Upper lobe of left lung (tissue), 6 donors: ENCODE data around the gene UBE2E2. TPM values are rescaled to one million over a fixed set of nuclear protein-coding genes. Genes with fewer than 3 reads are reported as not detected.

Experiments used
- ATAC-seq, 2 donors: fragments of 200-7000 bp; cut with Tn5 transposase; one replicate each; pipeline ENCODE4 v1.9.1; 2022; ENCODE audit warnings: mild to moderate bottlenecking in 2 of 2, moderate library complexity in 2 of 2; ENCODE audit not compliant: low FRiP score in 2 of 2
- DNase-seq, 2 donors: peaks; one replicate each; pipeline ENCODE4 v3.0.0-alpha.2; 2019 to 2020
- H3K27ac ChIP-seq, 4 donors: fragments of 200-600 bp; sonication (generic); one replicate each; pipeline ENCODE4 v1.5.1; 2016 to 2019
- H3K27me3 ChIP-seq, 4 donors: fragments of 200-600 bp; sonication (generic); one replicate each; pipeline ENCODE4 v1.5.1; 2017 to 2019
- H3K36me3 ChIP-seq, 4 donors: fragments of 200-600 bp; sonication (generic); one replicate each; pipeline ENCODE4 v1.5.1; 2016 to 2019
- H3K4me1 ChIP-seq, 4 donors: fragments of 200-600 bp; sonication (generic); one replicate each; pipeline ENCODE4 v1.5.1; 2018 to 2019
- H3K4me3 ChIP-seq, 4 donors: fragments of 200-600 bp; sonication (generic); one replicate each; pipeline ENCODE4 v1.5.1; 2017 to 2019; ENCODE audit warnings: mild to moderate bottlenecking in 2 of 4, moderate library complexity in 1 of 4
- H3K9me3 ChIP-seq, 4 donors: fragments of 200-600 bp; sonication (generic); one replicate each; pipeline ENCODE4 v1.5.1; 2018 to 2019
- EP300 ChIP-seq, 4 donors: sonication (generic); formaldehyde crosslinking; IDR thresholded peaks; one replicate each; pipeline ENCODE4 v1.5.1; 2017; ENCODE audit warnings: antibody characterized with exemption in 4 of 4, control low read depth in 2 of 4
- POLR2A ChIP-seq, 4 donors: fragments of 450-650 bp; IDR thresholded peaks; one replicate each; pipeline ENCODE4 v1.5.1; 2016 to 2017; ENCODE audit warnings: antibody characterized with exemption in 4 of 4, mild to moderate bottlenecking in 2 of 4
- POLR2AphosphoS5 ChIP-seq, 2 donors: sonication (generic); formaldehyde crosslinking; IDR thresholded peaks; one replicate each; pipeline ENCODE4 v1.5.1; 2017; ENCODE audit warnings: antibody characterized with exemption in 2 of 2
- WGBS, 2 donors: methylation state at CpG; one replicate each; pipeline ENCODE4 v1.1.5; 2017 to 2018; 5-methylcytosine and 5-hydroxymethylcytosine counted together
- total RNA-seq, 6 donors: library from RNA; depleted of rRNA in 4 of 6; stranded (reverse); fragments of >200 nt in 4 of 6; gene quantifications; one replicate each; pipeline versions ENCODE4 v1.1.0 to v1.2.1, GENCODE V29; 2016 to 2021
- TF ChIP-seq, protein P1 (sequence below), 6 experiments: fragments of 450-650 bp in 4 of 6; fragments of 200-600 bp in 2 of 6; sonication (generic) in 2 of 6; IDR thresholded peaks; one replicate each; pipeline ENCODE4 v1.5.1; 2016 to 2019; ENCODE audit warnings: antibody characterized with exemption in 6 of 6
- donor health status: DM: no; HTN: no; CAD: no; lungs with moderate emphysema.
- donor health status: DM: no; HTN: yes; CAD: no; lungs with severe emphysema.

The UBE2E2 gene
- total RNA-seq, 6 donors from 2014 or later = 18.3 to 61.5 (median 41.9) TPM

DNA sequence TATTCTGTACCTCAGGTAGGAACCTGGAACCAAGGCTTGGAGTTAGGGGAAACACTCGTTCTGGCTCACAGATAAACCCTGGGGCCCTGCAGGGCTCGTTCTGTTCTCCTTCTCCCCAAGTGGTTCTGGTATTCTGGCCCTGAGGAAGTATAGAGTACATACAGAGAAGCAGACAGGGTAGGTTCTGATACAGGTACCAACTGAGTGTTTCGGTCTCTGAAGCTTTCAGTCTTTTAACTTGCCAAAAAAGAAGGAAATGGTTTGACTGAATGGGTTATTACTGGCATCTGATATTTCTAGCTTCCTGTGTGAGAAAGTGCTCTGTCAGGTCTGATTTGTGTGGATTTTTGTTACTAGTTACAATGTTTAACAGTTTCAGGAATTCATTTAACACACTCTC is 67.3 kb downstream of the UBE2E2 start:
- no peak overlapping the region for H3K27ac ChIP-seq
- H3K4me1 ChIP-seq = no peaks in the 10 kb centered on the region
- no peaks in the 10 kb centered on the region for H3K27me3 ChIP-seq
- H3K9me3 ChIP-seq = peaks cover 0 to 3% (median 0%) of the 10 kb centered on the region in 4 donors
- H3K4me3 ChIP-seq = no peak overlapping the region
- DNase-seq (no peak), ATAC-seq (no peak)
- 50 to 77% methylated on average over 3 of the region's 3 CpGs for WGBS, 2 donors
- no peaks in the 10 kb centered on the region for H3K36me3 ChIP-seq
- no peak for TF ChIP-seq POLR2A (IDR thresholded peaks at IDR 0.05)
- TF ChIP-seq EP300 (IDR thresholded peaks at IDR 0.05) = no peak
- TF ChIP-seq POLR2AphosphoS5 (IDR thresholded peaks at IDR 0.05) = no peak
- TF ChIP-seq, protein P1, sequence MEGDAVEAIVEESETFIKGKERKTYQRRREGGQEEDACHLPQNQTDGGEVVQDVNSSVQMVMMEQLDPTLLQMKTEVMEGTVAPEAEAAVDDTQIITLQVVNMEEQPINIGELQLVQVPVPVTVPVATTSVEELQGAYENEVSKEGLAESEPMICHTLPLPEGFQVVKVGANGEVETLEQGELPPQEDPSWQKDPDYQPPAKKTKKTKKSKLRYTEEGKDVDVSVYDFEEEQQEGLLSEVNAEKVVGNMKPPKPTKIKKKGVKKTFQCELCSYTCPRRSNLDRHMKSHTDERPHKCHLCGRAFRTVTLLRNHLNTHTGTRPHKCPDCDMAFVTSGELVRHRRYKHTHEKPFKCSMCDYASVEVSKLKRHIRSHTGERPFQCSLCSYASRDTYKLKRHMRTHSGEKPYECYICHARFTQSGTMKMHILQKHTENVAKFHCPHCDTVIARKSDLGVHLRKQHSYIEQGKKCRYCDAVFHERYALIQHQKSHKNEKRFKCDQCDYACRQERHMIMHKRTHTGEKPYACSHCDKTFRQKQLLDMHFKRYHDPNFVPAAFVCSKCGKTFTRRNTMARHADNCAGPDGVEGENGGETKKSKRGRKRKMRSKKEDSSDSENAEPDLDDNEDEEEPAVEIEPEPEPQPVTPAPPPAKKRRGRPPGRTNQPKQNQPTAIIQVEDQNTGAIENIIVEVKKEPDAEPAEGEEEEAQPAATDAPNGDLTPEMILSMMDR (IDR thresholded peaks at IDR 0.05) = no peak

DNA sequence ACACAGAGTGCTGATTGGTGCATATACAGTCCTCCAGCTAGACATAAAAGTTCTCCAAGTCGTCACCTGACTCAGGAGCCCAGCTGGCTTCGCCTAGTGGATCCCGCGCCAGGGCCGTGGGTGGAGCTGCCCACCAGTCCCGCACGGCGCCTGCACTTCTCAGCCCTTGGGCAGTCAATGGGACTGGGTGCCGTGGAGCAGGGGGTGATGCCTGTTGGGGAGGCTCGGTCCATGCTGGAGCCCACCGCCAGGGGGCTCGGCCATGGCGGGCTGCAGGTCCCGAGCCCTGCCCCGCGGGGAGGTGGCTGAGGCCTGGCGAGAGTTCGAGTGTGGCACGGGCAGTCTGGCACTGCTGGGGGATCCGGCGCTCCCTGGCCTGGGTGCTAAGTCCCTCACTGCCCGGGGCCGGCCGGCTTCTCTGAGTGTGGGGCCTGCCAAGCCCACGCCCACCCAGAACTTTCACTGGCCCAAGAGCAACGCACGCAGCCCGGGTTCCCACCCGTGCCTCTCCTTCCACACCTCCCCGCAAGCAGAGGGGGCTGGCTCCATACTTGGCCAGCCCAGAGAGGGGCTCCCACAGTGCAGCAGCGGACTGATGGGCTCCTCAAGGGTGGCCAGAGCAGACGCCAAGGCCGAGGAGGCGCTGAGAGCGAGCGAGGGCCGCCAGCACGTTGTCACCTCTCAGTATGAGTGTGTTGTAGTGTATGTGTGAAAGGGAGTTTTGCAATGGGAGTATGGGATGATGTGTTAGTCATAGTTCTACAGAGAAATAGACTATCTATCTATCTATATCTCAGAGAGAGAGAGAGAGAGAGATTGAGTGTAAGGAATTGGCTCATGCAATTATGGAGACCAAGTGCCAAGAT is 69.0 kb downstream of the UBE2E2 start:
- ATAC-seq = no peak
- WGBS, 2 donors = 93 to 96% methylated on average over 25 to 37 of the region's 38 CpGs

DNA sequence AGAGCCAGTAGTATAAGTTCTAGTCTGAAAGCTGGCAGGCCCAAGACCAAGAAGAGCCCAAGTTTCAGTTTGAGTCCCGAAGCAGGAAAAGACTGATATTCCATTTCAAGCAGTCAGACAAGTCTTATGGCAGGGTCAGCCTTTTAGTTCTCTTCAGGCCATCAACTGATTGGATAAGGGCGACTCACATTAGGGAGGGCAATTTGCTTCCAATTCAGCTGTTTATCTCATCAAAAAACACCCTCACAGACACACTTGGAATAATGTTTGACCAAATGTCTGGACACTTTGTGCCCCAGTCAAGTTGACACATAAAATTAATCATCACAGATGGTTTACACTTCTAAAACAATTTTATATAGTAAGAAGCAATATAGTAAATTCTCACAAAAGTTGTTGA is 69.7 kb downstream of the UBE2E2 start:
- H3K27ac ChIP-seq = no peak overlapping the region
- no peaks in the 10 kb centered on the region for H3K27me3 ChIP-seq
- no peaks in the 10 kb centered on the region for H3K36me3 ChIP-seq
- H3K4me3 ChIP-seq = no peak overlapping the region
- peaks cover 0 to 3% (median 0%) of the 10 kb centered on the region in 4 donors for H3K9me3 ChIP-seq
- no peak for ATAC-seq
- no peak for DNase-seq
- WGBS, 2 donors = 84 to 88% methylated on average over 2 of the region's 2 CpGs
- H3K4me1 ChIP-seq = no peaks in the 10 kb centered on the region
- TF ChIP-seq EP300 (IDR thresholded peaks at IDR 0.05) (no peak), POLR2A (IDR thresholded peaks at IDR 0.05) (no peak), POLR2AphosphoS5 (IDR thresholded peaks at IDR 0.05) (no peak)
- TF ChIP-seq, protein P1 (IDR thresholded peaks at IDR 0.05) = no peak

More for the DNA sequence above, 69.0 kb downstream of the UBE2E2 start:
- Histone ChIP-seq H3K4me1 (no peaks in the 10 kb centered on the region), H3K9me3 (peaks cover 0 to 3% (median 0%) of the 10 kb centered on the region in 4 donors), H3K27me3 (no peaks in the 10 kb centered on the region), H3K4me3 (no peak overlapping the region), H3K36me3 (no peaks in the 10 kb centered on the region), H3K27ac (no peak overlapping the region)
- peak in 1 of 2 donors; percentile 76 for DNase-seq
- no peak for TF ChIP-seq EP300 (IDR thresholded peaks at IDR 0.05)
- TF ChIP-seq POLR2A (IDR thresholded peaks at IDR 0.05) = no peak
- TF ChIP-seq, protein P1 (IDR thresholded peaks at IDR 0.05) = no peak
- no peak for TF ChIP-seq POLR2AphosphoS5 (IDR thresholded peaks at IDR 0.05)

DNA sequence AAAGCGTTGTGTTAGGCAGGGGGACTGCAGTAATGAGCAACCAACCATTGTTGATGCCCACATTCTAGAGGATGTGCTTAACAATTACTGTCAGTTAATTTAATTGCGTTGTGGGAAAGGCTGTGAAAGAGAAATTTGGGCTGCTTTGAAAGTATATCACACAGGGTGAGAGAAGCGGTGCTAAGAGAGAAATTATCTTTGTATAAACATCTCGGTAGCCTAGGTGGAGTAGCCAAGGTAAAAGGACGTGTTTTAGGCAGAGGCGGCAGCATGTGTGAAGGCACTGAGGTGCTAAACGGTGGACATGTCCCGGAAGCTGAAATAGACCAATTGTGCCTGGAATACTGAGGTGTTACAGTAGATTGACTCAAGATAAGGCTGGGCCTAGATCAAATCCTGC is 71.9 kb downstream of the UBE2E2 start:
- H3K4me1 ChIP-seq = no peaks in the 10 kb centered on the region
- H3K9me3 ChIP-seq = peaks cover 0 to 3% (median 0%) of the 10 kb centered on the region in 4 donors
- no peak overlapping the region for H3K4me3 ChIP-seq
- no peaks in the 10 kb centered on the region for H3K27me3 ChIP-seq
- WGBS, 2 donors = 84 to 91% methylated on average over 8 of the region's 8 CpGs
- DNase-seq = no peak
- H3K36me3 ChIP-seq = no peaks in the 10 kb centered on the region
- no peak for ATAC-seq
- TF ChIP-seq, protein P1 (IDR thresholded peaks at IDR 0.05) = no peak
- TF ChIP-seq POLR2A (IDR thresholded peaks at IDR 0.05) = no peak
- no peak for TF ChIP-seq EP300 (IDR thresholded peaks at IDR 0.05)
- H3K27ac ChIP-seq = no peak overlapping the region
